H1 (cell line): ENCODE data around the gene KCNMB2.

Experiments
- ATF3 ChIP-seq: IDR thresholded peaks from 2 replicates; pipeline ENCODE4 v1.6.1; 2011; ENCODE audit warnings: low read depth, mild to moderate bottlenecking, low read length; ENCODE audit not compliant: insufficient read depth
- CHD2 ChIP-seq: IDR thresholded peaks from 2 replicates; pipeline ENCODE4 v1.6.1; 2012; ENCODE audit warnings: low read length, improper control_type of control experiment
- CTCF ChIP-seq, 3 experiments: IDR thresholded peaks; 1 replicate in 2 of 3; 2 replicates in 1 of 3; pipeline versions ENCODE4 v1.5.1 to v1.6.1; 2011; ENCODE audit warnings: low read length in 3 of 3, mild to moderate bottlenecking in 3 of 3, inconsistent platforms in 2 of 3, low read depth in 1 of 3, moderate library complexity in 1 of 3; ENCODE audit not compliant: insufficient read depth in 1 of 3; ENCODE audit errors: control extremely low read depth in 1 of 3
- EZH2 ChIP-seq: fragments of 200-600 bp; sonication (generic); IDR thresholded peaks from 2 replicates; pipeline ENCODE4 v1.7.1; 2012; ENCODE audit warnings: low read depth, mild to moderate bottlenecking, moderate library complexity, low read length, inconsistent platforms; ENCODE audit not compliant: severe bottlenecking
- HDAC6 ChIP-seq: IDR thresholded peaks from one replicate; pipeline ENCODE4 v1.7.1; 2012; ENCODE audit warnings: low read depth, mild to moderate bottlenecking, inconsistent platforms, low read length, moderate library complexity
- JUND ChIP-seq: IDR thresholded peaks from 2 replicates; pipeline ENCODE4 v1.6.1; 2011; ENCODE audit warnings: mild to moderate bottlenecking, improper control_type of control experiment, low read length
- POLR2A ChIP-seq, 2 experiments: IDR thresholded peaks; 1 replicate in 1 of 2; 2 replicates in 1 of 2; pipeline ENCODE4 v1.6.1; 2011; ENCODE audit warnings: low read depth in 2 of 2, low read length in 2 of 2, mild to moderate bottlenecking in 2 of 2; ENCODE audit errors: control extremely low read depth in 1 of 2
- SIN3A ChIP-seq, 2 experiments: IDR thresholded peaks in 1 of 2; conservative IDR thresholded peaks in 1 of 2; 2 replicates each; pipeline ENCODE4 v1.6.1; 2011 to 2012; ENCODE audit warnings: low read length in 2 of 2, improper control_type of control experiment in 1 of 2, low read depth in 1 of 2, mild to moderate bottlenecking in 1 of 2
- TCF12 ChIP-seq: IDR thresholded peaks from 2 replicates; pipeline ENCODE4 v1.6.1; 2011; ENCODE audit warnings: low read depth, mild to moderate bottlenecking, low read length
- ZNF274 ChIP-seq: IDR thresholded peaks from 2 replicates; pipeline ENCODE4 v1.7.0; 2012; ENCODE audit warnings: low read length, borderline replicate concordance; ENCODE audit errors: extremely low read depth

GRCh38 chr3:178522200-178523052 is 13.8 kb upstream of the KCNMB2 start:
- TF ChIP-seq CTCF (IDR thresholded peaks at IDR 0.05; ENCODE audit: control extremely low read depth in 1 of 3, insufficient read depth in 1 of 3, low read depth in 1 of 3, low read length in 3 of 3): no peak
- no peak for TF ChIP-seq ZNF274
- no peak for TF ChIP-seq EZH2
- no peak for TF ChIP-seq CHD2
- no peak for TF ChIP-seq HDAC6
- TF ChIP-seq SIN3A (conservative IDR thresholded peaks at IDR 0.05 in 1 of 2, IDR thresholded peaks at IDR 0.05 in 1 of 2; ENCODE audit: low read depth in 1 of 2, low read length in 2 of 2): no peak
- TF ChIP-seq JUND: no peak
- no peak for TF ChIP-seq ATF3
- TF ChIP-seq POLR2A (IDR thresholded peaks at IDR 0.05; ENCODE audit: control extremely low read depth in 1 of 2, low read depth in 2 of 2, low read length in 2 of 2): no peak
- no peak for TF ChIP-seq TCF12
